GM23338 (cell line): ENCODE measurements around the gene SLC25A34.

Experiments
- CREB1 ChIP-seq: fragments of 250-450 bp; sonication (Bioruptor Pico); IDR thresholded peaks from 2 replicates; pipeline ENCODE4 v1.5.0; 2020; ENCODE audit warnings: low read depth, mild to moderate bottlenecking, moderate library complexity
- CTCF ChIP-seq, 2 experiments: fragments of 200-600 bp in 1 of 2; sonication (generic) in 1 of 2; conservative IDR thresholded peaks; 2 replicates each; pipeline versions ENCODE4 v1.5.1 to v1.6.1; 2016 to 2017; ENCODE audit warnings: antibody characterized with exemption in 2 of 2, low read depth in 2 of 2, mild to moderate bottlenecking in 2 of 2, moderate library complexity in 1 of 2
- EZH2 ChIP-seq: fragments of 200-600 bp; sonication (generic); IDR thresholded peaks from one replicate; pipeline ENCODE4 v1.8.0; 2017; ENCODE audit warnings: antibody characterized with exemption, mild to moderate bottlenecking, low read depth; ENCODE audit not compliant: unreplicated experiment
- EZH2phosphoT487 ChIP-seq: fragments of 200-600 bp; sonication (generic); IDR thresholded peaks from one replicate; pipeline ENCODE4 v1.8.1; 2018; ENCODE audit warnings: antibody characterized with exemption; ENCODE audit not compliant: unreplicated experiment
- JUNB ChIP-seq: IDR thresholded peaks from one replicate; pipeline ENCODE4 v1.6.1; 2016; ENCODE audit warnings: antibody characterized with exemption; ENCODE audit not compliant: unreplicated experiment
- POLR2AphosphoS5 ChIP-seq: IDR thresholded peaks from 2 replicates; pipeline ENCODE4 v1.6.1; 2016; ENCODE audit warnings: antibody characterized with exemption, low read depth
- REST ChIP-seq: IDR thresholded peaks from one replicate; pipeline ENCODE4 v1.6.1; 2018; ENCODE audit warnings: antibody characterized with exemption; ENCODE audit not compliant: unreplicated experiment
- STAT1 ChIP-seq: IDR thresholded peaks from one replicate; pipeline ENCODE4 v1.6.1; 2016; ENCODE audit warnings: antibody characterized with exemption; ENCODE audit not compliant: unreplicated experiment
- ZNF331 ChIP-seq: fragments of 250-450 bp; sonication (Bioruptor Pico); IDR thresholded peaks from 2 replicates; pipeline ENCODE4 v1.5.0; 2020; ENCODE audit warnings: low read depth, mild to moderate bottlenecking, moderate library complexity
- ZNF462 ChIP-seq: fragments of 250-450 bp; sonication (Bioruptor Pico); IDR thresholded peaks from 2 replicates; pipeline ENCODE4 v1.5.0; 2020; ENCODE audit warnings: mild to moderate bottlenecking, moderate library complexity

- peak in 1 of 2 experiments; percentile 16; a peak in 1 of 4 replicates for TF ChIP-seq CTCF (conservative IDR thresholded peaks at IDR 0.05; ENCODE audit: low read depth in 2 of 2)
- TF ChIP-seq POLR2AphosphoS5 = no peak
- no peak for TF ChIP-seq ZNF331 (CRISPR knock-in tag)
- TF ChIP-seq EZH2 = no peak
- TF ChIP-seq EZH2phosphoT487 = no peak
- TF ChIP-seq REST = no peak
- TF ChIP-seq ZNF462 (CRISPR knock-in tag) = no peak
- no peak for TF ChIP-seq JUNB
- no peak for TF ChIP-seq CREB1
- TF ChIP-seq STAT1 = no peak
Measured at GRCh38 chr1:15744122-15744679, 8.1 kb downstream of the SLC25A34 start.
